HG03135 (cell line): Measurements from ENCODE around the gene RABGAP1L.

Experiments used
- ATAC-seq: cut with Tn5 transposase; IDR thresholded peaks from one replicate; pipeline ENCODE4 v1.9.1; 2021; ENCODE audit warnings: mild to moderate bottlenecking, moderate library complexity; ENCODE audit not compliant: unreplicated experiment

RABGAP1L gene

GRCh38 chr1:174740249-174740968, 581.1 kb downstream of the RABGAP1L start:
- no peak for ATAC-seq

- no peak for ATAC-seq
These were observed 583.7 kb downstream of the RABGAP1L start for GRCh38 chr1:174742805-174743653.

GRCh38 chr1:174743654-174744561, 584.6 kb downstream of the RABGAP1L start:
- ATAC-seq: no peak

- ATAC-seq: no peak
These were observed 585.6 kb downstream of the RABGAP1L start for GRCh38 chr1:174744886-174745285.

GRCh38 chr1:174746024-174746808, 586.9 kb downstream of the RABGAP1L start:
- no peak for ATAC-seq

GRCh38 chr1:174747613-174748012, 588.3 kb downstream of the RABGAP1L start:
- ATAC-seq: no peak

- no peak for ATAC-seq
These were observed 589.3 kb downstream of the RABGAP1L start for GRCh38 chr1:174748586-174748985.

- ATAC-seq: no peak
These were observed 593.8 kb downstream of the RABGAP1L start for GRCh38 chr1:174753131-174753530.

GRCh38 chr1:174761335-174761734, 602.0 kb downstream of the RABGAP1L start:
- no peak for ATAC-seq

GRCh38 chr1:174761901-174762585, 602.7 kb downstream of the RABGAP1L start:
- ATAC-seq: no peak

- no peak for ATAC-seq
These were observed 604.9 kb downstream of the RABGAP1L start for GRCh38 chr1:174764191-174764590.

- ATAC-seq: no peak
These were observed 607.4 kb downstream of the RABGAP1L start for GRCh38 chr1:174766727-174767126.

GRCh38 chr1:174768516-174768915, 609.2 kb downstream of the RABGAP1L start:
- ATAC-seq: no peak

- no peak for ATAC-seq
These were observed 609.6 kb downstream of the RABGAP1L start for GRCh38 chr1:174768949-174769348.

- ATAC-seq: no peak
These were observed 610.7 kb downstream of the RABGAP1L start for GRCh38 chr1:174769961-174770549.

- ATAC-seq: no peak
These were observed 616.3 kb downstream of the RABGAP1L start for GRCh38 chr1:174775621-174776020.

GRCh38 chr1:174777262-174777661, 617.9 kb downstream of the RABGAP1L start:
- ATAC-seq: no peak

GRCh38 chr1:174785510-174785909, 626.2 kb downstream of the RABGAP1L start:
- no peak for ATAC-seq

- no peak for ATAC-seq
These were observed 627.0 kb downstream of the RABGAP1L start for GRCh38 chr1:174786358-174786757.
